Psoas muscle (tissue), 8 donors: ENCODE data around the gene PLEKHN1. TPM values are rescaled to one million over a fixed set of nuclear protein-coding genes. Genes with fewer than 3 reads are reported as not detected.

Experiments used
- ATAC-seq, 4 donors: fragments of 200-7000 bp; cut with Tn5 transposase; one replicate each; pipeline ENCODE4 v1.9.1; 2020; ENCODE audit warnings: moderate library complexity in 3 of 4, mild to moderate bottlenecking in 2 of 4
- DNase-seq, 2 donors: peaks; one replicate each; pipeline ENCODE4 v3.0.0-alpha.2; 2020
- H3K27ac ChIP-seq: fragments of 200-600 bp; one replicate; pipeline ENCODE4 v1.8.0; 2022
- H3K27me3 ChIP-seq, 3 donors: fragments of 200-600 bp in 1 of 3; one replicate each; pipeline versions ENCODE4 v1.6.1 to v1.8.0; 2013 to 2022; ENCODE audit warnings: low read length in 2 of 3, mild to moderate bottlenecking in 2 of 3, moderate library complexity in 1 of 3; ENCODE audit not compliant: insufficient read depth in 3 of 3
- H3K36me3 ChIP-seq, 2 donors: fragments of 200-600 bp in 1 of 2; one replicate each; pipeline versions ENCODE4 v1.6.1 to v1.8.0; 2013 to 2022; ENCODE audit warnings: low read depth in 1 of 2, mild to moderate bottlenecking in 1 of 2, moderate library complexity in 1 of 2; ENCODE audit not compliant: insufficient read depth in 1 of 2
- H3K4me1 ChIP-seq: fragments of 200-600 bp; one replicate; pipeline ENCODE4 v1.8.0; 2022
- H3K4me3 ChIP-seq: fragments of 200-600 bp; one replicate; pipeline ENCODE4 v1.8.0; 2022; ENCODE audit warnings: mild to moderate bottlenecking
- H3K9me3 ChIP-seq: fragments of 200-600 bp; one replicate; pipeline ENCODE4 v1.8.0; 2022
- WGBS, 3 donors: extraction: QIAGEN DNeasy Blood & Tissue Kit; methylation state at CpG; one replicate each; pipeline versions ENCODE4 v1.1.6 to v1.1.7; 2013; 5-methylcytosine and 5-hydroxymethylcytosine counted together
- intact Hi-C, 2 donors: fragments of 100-400 bp; cut with DNase I; formaldehyde crosslinking; loops; one replicate each; pipeline versions ENCODE4 v1.11.0 to v1.14.2; 2022
- polyA plus RNA-seq, 3 donors: library from polyadenylated mRNA; stranded (reverse); fragments of 200-250 nt; gene quantifications; one replicate each; pipeline ENCODE4 v1.2.3, GENCODE V29; 2013
- total RNA-seq, 4 donors: library from RNA; stranded (reverse); fragmentation: NEBNext Ultra II Directional in 2 of 4; extraction: Animal tissue kit (Norgen Biotek cat#: 25700) in 2 of 4; gene quantifications; one replicate each; pipeline versions ENCODE4 v1.2.1 to v1.2.4, GENCODE V29; 2021 to 2023
- TF ChIP-seq, protein P1 (sequence below): fragments of 200-600 bp; IDR thresholded peaks from one replicate; pipeline ENCODE4 v1.8.0; 2022; ENCODE audit warnings: antibody characterized with exemption
- donor health status: healthy with polysubstance abuse.
- donor health status: DM: no; HTN: no; CAD: no; lungs with moderate emphysema.
- donor health status: Bipolar disorder and iron deficiency.
- donor health status: healthy.
- donor health status: DM: yes; HTN: yes; CAD: no.
- donor health status: DM: no; HTN: no; CAD: no.
- donor health status: DM: no; HTN: no; CAD: no.
- donor health status: DM: yes; HTN: yes; CAD: no.

PLEKHN1 gene
- total and polyA plus RNA-seq, 7 donors, result 0.03 TPM; not detected in 6

DNA sequence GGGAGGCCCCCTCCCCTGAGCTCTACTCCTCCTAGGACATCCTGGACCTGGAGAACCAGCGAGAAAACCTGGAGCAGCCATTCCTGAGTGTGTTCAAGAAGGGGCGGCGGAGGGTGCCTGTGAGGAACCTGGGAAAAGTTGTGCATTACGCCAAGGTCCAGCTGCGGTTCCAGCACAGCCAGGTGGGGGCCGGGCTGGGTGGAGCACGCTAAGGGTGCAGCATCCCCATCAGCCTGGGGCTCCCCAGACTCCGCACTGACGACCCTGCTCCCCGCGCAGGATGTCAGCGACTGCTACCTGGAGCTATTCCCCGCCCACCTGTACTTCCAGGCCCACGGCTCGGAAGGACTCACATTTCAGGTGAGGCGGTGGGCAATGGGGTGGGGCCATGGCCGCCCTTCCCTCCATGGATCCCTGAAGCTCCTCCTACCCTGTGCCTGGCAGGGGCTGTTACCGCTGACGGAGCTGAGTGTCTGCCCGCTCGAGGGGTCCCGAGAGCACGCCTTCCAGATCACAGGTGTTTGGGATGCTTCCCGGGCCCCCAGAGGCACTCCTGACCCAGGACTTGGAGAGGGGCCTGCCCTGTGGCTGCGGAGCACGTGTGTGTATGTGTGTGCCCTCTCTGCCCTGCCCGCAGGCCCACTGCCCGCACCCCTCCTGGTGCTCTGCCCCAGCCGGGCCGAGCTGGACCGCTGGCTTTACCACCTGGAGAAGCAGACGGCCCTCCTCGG, 4.1 kb downstream of the PLEKHN1 start:
- DNase-seq (peak in 1 of 2 donors; percentile 12), ATAC-seq (no peak)
- WGBS, 3 donors, result 11 to 14% (median 11%) methylated on average over 29 to 33 of the region's 33 CpGs
- Histone ChIP-seq H3K27me3 (peaks cover 0 to 41% (median 5%) of the 10 kb centered on the region in 3 donors), H3K9me3 (no peaks in the 10 kb centered on the region), H3K36me3 (no peaks in the 10 kb centered on the region), H3K4me1 (peaks cover 16% of the 10 kb centered on the region), H3K27ac (no peak overlapping the region), H3K4me3 (no peak overlapping the region)
- TF ChIP-seq, protein P1, sequence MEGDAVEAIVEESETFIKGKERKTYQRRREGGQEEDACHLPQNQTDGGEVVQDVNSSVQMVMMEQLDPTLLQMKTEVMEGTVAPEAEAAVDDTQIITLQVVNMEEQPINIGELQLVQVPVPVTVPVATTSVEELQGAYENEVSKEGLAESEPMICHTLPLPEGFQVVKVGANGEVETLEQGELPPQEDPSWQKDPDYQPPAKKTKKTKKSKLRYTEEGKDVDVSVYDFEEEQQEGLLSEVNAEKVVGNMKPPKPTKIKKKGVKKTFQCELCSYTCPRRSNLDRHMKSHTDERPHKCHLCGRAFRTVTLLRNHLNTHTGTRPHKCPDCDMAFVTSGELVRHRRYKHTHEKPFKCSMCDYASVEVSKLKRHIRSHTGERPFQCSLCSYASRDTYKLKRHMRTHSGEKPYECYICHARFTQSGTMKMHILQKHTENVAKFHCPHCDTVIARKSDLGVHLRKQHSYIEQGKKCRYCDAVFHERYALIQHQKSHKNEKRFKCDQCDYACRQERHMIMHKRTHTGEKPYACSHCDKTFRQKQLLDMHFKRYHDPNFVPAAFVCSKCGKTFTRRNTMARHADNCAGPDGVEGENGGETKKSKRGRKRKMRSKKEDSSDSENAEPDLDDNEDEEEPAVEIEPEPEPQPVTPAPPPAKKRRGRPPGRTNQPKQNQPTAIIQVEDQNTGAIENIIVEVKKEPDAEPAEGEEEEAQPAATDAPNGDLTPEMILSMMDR, result no peak
- intact Hi-C loops, result no loop called here

GRCh38 chr1:970973-971730, 4.9 kb downstream of the PLEKHN1 start:
- ATAC-seq, result peak in 2 of 4 donors; percentile 0 to 1
- 28 to 32% (median 31%) methylated on average over 35 to 42 of the region's 42 CpGs for WGBS, 3 donors
- no peak overlapping the region for H3K4me3 ChIP-seq
- peaks cover 12% of the 10 kb centered on the region for H3K4me1 ChIP-seq
- no peak for DNase-seq
- no peak overlapping the region for H3K27ac ChIP-seq
- H3K36me3 ChIP-seq, result no peaks in the 10 kb centered on the region
- intact Hi-C loops, result no loop called here
- TF ChIP-seq, protein P1, result no peak
- H3K9me3 ChIP-seq, result no peaks in the 10 kb centered on the region
- H3K27me3 ChIP-seq, result peaks cover 0 to 37% (median 5%) of the 10 kb centered on the region in 3 donors

DNA sequence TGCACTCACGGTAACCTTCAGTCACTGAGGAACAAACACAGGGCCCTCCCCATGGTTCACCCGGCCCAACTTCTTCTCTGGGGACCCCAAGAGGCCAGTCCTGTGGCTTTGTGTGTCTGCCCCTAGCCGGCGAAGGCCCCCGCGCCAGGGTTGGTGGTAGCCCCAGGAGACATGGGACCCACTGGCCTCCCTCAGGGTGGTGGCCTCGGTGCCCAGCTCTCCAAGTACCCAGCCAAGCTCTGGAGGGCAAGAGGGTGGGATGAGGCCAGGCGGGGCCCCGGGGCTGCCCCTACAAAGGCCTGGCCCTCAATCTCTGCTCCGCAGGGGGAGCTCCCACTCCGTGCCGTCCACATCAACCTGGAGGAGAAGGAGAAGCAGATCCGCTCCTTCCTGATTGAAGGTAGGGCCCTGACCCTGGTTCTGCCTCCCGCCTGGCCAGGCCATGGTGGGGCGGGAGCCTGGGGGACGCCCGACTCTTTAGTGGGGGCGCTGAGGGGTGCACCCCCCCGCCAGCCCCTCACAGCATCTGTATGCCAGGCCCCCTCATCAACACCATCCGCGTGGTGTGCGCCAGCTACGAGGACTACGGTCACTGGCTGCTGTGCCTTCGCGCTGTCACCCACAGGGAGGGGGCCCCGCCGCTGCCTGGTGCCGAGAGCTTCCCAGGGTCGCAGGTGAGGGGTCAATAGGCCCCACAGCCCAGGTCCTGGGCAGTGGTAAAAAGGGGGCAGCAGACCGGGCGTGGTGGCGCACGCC, 5.6 kb downstream of the PLEKHN1 start:
- Histone ChIP-seq H3K4me1 (peaks cover 6% of the 10 kb centered on the region), H3K4me3 (no peak overlapping the region), H3K36me3 (no peaks in the 10 kb centered on the region), H3K9me3 (no peaks in the 10 kb centered on the region), H3K27ac (no peak overlapping the region), H3K27me3 (peaks cover 0 to 32% (median 5%) of the 10 kb centered on the region in 3 donors)
- 66 to 69% (median 66%) methylated on average over 32 to 34 of the region's 34 CpGs for WGBS, 3 donors
- ATAC-seq (peak in 3 of 4 donors; percentile 1 to 7 (median 2)), DNase-seq (no peak)
- intact Hi-C loops, result no loop called here
- TF ChIP-seq, protein P1, result no peak

DNA sequence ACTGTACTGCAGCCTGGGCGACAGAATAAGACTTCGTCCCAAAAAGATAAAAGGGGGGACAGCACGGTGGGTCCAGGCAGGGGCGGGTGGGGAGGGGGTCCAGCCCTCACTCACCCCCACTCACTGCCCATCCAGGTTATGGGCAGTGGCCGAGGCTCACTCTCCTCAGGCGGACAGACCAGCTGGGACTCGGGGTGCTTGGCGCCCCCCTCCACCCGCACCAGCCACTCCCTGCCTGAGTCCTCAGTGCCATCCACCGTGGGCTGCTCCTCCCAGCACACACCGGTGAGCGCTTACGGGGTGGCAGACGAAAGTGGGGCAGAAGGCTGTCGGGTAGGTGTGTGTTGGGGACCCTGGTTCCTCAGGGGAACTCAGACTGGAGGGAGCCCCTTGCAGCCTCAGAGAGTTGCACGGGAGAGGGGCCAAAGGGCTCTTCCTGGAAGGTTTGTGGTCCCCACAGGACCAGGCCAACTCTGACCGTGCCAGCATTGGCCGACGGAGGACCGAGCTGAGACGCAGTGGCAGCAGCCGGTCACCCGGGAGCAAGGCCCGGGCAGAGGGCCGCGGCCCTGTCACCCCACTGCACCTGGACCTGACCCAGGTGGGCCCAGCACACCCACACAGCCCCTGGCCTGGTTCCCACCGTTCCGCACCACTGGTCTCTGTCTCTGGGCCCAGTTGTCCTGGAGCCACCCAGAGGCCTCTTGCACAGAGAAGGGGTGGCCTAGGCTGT, 6.6 kb downstream of the PLEKHN1 start:
- 39 to 56% (median 43%) methylated on average over 28 of the region's 28 CpGs for WGBS, 3 donors
- Histone ChIP-seq H3K36me3 (no peaks in the 10 kb centered on the region), H3K27me3 (peaks cover 0 to 23% (median 2%) of the 10 kb centered on the region in 3 donors), H3K27ac (no peak overlapping the region), H3K4me3 (no peak overlapping the region), H3K4me1 (no peaks in the 10 kb centered on the region), H3K9me3 (no peaks in the 10 kb centered on the region)
- DNase-seq (peak in 1 of 2 donors; percentile 72), ATAC-seq (peak; percentile 17 to 41 (median 28))
- TF ChIP-seq, protein P1, result no peak
- intact Hi-C loops, result no loop called here
